GM12864 (cell line): Measurements from ENCODE around the gene CRTAP.
"Not testable (repeated sequence)": the region's sequence is repeated elsewhere in the genome, so short reads cannot be mapped to it uniquely, and the experiment has no call there.

Experiments
- DNase-seq: peaks from one replicate; pipeline ENCODE4 v3.0.0-alpha.2; 2011; ENCODE audit warnings: low read depth
- H3K4me3 ChIP-seq: 2 replicates; pipeline ENCODE4 v1.5.1; 2011; ENCODE audit warnings: mild to moderate bottlenecking, low read depth, low read length, control low read depth
- CTCF ChIP-seq: IDR thresholded peaks from 2 replicates; pipeline ENCODE4 v1.5.1; 2011; ENCODE audit warnings: low read depth, mild to moderate bottlenecking, moderate library complexity, low read length, control low read depth, inconsistent platforms; ENCODE audit errors: missing control alignments

The CRTAP gene

GRCh38 chr3:33128706-33129105 is 14.9 kb downstream of the CRTAP start:
- TF ChIP-seq CTCF: no peak
- no peak overlapping the region for H3K4me3 ChIP-seq
- no peak for DNase-seq

- DNase-seq: no peak
- H3K4me3 ChIP-seq: no peak overlapping the region
- TF ChIP-seq CTCF: no peak
These were observed 16.3 kb downstream of the CRTAP start for GRCh38 chr3:33130144-33130543.

- no peak for DNase-seq
- peak; percentile 64 for TF ChIP-seq CTCF
- H3K4me3 ChIP-seq: no peak overlapping the region
These were observed 17.7 kb downstream of the CRTAP start for GRCh38 chr3:33131331-33132018.

GRCh38 chr3:33132019-33132360 is 18.2 kb downstream of the CRTAP start:
- no peak for TF ChIP-seq CTCF
- DNase-seq: no peak
- H3K4me3 ChIP-seq: no peak overlapping the region

- no peak for DNase-seq
- TF ChIP-seq CTCF: no peak
- H3K4me3 ChIP-seq: no peak overlapping the region
These were observed 20.3 kb downstream of the CRTAP start for GRCh38 chr3:33134026-33134625.

GRCh38 chr3:33137691-33138090 is 23.9 kb downstream of the CRTAP start:
- H3K4me3 ChIP-seq: no peak overlapping the region
- no peak for TF ChIP-seq CTCF
- DNase-seq: no peak

GRCh38 chr3:33139006-33139623 is 25.3 kb downstream of the CRTAP start:
- H3K4me3 ChIP-seq, DNase-seq: not testable (repeated sequence)
